HG03432 (cell line): ENCODE results near the gene SNX1.
A peak's percentile ranks its signal among the peaks of the same experiment; 100 is the strongest.

Experiments
- ATAC-seq: cut with Tn5 transposase; IDR thresholded peaks from one replicate; pipeline ENCODE4 v1.9.1; 2021; ENCODE audit warnings: mild to moderate bottlenecking, moderate library complexity; ENCODE audit not compliant: unreplicated experiment

The SNX1 gene

DNA sequence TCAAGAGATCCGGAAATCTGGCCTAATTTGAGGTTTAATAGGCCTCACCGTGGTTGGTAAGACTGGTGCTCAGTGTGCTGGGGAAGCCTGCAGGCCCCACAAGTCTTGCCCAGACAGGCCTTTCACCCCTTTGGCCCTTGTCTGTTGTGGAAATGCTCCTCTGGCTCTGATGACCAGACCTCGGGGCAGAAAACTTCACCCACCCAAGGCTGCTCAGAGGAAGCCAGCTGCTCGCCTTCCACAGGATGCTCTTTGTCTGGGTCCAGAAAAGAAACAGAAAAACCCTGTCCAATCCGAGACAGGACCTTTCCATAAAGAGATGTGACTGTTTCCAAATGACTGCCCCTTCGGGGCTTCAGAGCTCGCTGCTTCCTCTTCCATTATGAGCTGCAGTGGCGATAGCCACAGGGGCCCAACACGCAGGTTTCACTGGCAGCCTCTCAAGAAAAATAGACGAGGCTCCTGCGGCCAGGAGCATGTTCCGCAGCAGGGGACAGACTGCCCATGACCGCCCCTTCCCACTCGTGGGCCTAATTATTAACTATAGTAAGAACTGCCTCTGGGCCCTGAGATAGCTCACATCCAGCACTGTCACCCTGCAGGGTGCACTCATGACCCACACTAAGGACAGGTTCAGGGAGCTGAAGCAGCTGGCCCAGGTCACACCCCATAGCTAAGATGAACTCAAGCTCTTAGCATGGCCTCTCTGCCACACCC is 48.9 kb downstream of the SNX1 start:
- peak; percentile 77 for ATAC-seq

DNA sequence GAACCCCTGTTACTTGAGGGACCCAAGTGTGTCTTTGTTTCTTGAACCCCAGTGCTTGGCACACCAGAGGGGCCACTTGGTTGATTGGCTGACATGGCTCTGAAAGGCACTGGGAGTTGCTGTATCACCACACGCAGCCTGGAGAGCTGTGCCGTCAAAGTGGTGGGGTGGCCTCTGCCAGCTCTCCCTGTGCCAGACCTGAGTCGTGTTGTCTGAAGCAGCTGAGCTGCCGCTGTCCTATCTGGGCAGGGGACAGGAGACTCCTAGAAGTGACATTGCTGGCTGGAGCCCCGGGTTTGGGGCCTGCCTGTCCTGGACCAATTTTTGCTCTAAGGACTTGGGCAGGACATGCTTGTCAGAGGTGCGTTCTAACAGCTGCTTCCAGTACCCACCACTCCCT is 50.3 kb downstream of the SNX1 start:
- ATAC-seq = no peak

DNA sequence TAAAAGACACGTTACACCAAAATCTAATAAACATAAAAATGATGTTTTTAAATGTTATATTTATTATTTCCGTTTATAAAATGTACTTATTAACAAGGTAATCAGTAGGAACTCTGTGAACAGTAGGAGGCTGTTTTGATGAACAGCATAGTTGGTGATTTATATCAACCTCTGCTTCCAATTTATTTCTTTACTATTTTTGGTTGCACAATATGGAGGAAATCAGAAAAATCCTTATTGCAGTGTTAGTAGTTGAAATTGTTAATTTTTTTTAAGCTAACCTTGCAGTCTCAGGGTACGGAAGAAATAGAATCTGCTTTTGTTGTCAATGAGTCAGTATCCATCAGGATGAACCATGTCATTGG is 50.7 kb downstream of the SNX1 start:
- ATAC-seq = no peak

DNA sequence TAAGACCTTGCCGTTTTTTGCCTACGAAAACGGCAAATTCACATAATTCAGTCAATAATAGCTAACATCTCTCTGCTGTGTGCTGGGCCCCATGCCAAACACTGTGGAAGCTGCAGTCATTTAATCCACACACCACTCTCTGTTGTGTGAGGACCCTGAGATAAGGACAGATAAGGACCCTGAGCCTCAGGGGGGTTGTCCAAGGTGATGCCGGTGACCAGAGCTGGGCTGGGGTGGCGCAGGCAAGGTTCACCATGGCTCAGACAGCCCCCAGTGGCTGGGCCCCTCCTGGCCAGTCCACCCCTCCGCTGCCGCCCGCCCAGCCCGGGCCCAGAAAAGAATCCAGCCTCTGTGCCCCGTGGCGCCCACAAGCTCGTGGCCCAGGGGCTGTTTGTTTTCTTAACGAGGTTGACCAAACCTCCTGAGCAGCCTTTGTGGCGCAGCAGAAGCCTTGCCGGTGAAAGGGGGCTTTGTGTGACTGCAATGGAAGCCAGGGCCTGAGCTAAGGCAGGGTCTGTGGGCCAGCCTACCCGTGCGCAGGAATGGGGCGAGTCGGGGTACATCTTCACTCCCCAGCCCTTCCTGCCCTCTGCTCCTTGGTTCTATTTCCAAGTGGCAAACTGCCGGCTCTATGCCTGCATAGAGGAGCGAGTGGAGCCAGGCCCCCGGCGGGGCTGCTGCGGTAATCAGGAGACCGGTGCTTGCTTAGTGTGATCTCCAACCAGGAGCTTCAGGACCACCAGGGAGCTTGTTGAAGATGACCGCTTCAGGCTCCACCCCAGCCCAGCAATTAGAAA is 51.3 kb downstream of the SNX1 start:
- no peak for ATAC-seq

DNA sequence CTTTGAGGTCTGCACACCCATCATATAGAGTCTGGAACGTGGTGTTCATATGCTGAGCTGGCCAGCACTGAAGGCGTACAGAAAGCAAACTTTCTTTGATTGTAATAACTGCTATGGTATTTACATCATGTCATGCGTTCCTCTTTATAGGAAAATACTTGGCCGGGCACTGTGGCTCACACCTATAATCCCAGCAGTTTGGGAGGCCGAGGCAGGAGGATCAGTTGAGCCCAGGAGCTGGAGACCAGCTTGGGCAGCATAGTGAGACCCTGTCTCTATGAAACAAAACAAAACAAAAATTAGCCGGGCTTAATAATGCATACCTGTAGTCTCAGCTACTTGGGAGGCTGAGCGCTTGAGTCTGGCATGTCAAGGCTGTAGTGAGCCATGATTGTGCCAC is 52.4 kb downstream of the SNX1 start:
- ATAC-seq = no peak

DNA sequence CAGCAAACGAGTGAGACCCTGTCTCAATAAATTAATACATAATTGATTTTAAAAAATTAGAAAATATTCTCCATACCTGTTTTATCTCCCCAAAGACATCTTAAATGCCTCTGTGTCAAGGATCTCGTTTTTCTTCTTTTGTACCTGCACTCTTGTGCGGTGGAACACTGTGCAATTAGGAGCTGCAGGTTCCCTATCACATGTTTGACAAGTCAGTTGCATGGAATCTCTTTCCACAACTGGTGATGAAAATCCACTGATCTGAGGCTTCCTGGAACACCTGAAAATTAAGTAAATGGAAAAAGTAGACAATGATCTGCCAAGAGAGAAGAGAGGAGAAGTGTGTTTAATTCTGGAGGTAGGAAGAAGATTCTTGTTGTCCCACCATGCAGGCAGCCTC is 52.8 kb downstream of the SNX1 start:
- no peak for ATAC-seq

DNA sequence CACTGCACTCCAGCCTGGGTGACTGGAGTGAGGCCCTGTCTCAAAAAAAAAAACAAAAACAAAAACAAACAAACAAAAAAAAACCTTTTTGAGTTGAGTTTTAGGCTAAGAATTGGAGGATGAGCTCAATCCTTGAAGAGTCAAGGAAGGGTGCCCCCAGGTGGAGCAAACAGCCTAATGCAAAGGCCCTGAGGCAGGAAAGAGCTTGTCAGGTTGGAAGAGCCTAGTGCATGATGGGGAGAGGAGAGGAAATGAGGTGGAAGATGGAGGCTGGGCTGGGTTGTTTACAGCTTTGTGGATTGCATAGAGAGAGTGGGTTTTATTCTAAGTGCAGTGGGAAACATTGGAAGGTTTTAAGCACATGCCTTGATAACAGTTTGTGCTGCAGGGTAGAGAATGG is 53.6 kb downstream of the SNX1 start:
- ATAC-seq = no peak

DNA sequence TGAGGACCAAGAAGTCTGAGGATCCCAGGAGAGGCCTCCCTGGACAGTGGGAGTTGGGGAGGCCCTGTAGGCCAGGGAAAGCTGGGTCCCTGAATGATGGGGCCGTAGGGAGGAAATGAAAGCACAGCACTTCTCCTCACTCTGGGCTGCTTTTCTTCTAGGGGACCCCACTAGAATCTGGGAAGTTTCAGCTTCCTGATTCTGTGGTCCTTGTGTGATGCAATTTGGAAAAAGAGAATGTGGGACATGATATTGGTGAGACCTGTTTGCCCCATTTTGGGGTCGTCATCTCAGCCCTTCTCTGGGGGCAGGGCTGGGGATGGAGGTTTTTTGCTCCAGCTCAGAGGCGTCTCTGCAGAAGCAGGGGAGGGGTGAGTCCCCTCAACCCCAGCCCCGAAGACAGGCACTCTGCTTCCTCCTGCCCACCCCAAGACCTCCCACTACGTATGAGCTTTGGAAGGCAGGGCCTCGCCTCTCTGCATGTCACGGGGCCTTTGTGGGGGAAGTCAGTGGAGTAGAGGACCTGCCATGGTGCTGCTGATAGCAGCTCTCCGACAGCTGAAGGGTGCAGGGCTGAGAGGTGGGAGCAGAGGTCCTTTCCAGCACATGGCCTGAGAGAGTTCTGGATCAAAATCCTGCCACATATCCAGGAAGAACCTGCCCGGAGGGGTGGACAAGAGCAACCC is 54.3 kb downstream of the SNX1 start:
- no peak for ATAC-seq

DNA sequence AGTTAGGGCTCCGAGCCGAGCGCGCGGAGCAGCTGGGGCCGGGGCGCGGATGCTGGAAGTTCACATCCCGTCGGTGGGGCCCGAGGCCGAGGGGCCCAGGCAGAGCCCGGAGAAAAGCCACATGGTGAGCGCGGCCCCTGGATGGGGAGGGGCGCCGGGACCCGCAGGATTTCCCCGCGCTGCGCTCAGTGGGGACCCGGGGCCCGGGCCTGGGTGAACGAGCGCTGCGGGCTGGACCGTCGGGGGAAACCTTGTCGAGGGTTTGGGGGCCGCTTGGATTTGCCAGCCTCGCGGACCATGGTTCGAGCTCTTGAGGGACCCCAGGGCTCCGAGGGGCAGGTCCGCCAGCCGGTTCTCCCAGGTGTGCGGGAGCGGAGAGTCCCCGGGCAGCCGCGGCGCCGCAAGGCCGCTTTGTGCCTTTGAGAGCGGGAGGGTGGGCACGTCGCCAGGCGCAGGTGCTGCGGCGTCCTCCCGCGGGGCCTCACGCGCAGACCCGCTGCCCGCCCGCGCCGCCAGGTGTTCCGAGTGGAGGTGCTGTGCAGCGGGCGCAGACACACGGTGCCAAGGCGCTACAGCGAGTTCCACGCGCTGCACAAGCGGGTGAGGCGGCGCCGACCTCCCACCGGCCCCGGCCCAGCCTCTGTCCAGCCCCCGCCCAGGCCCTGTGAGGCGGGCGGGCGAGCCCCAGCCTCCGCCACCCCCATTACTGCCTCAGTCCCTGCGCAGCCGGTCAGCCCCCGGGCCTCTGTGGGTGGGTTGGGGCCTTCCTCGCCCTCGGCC is 56.1 kb downstream of the SNX1 start, which contains the start of gene SNX22:
Gene SNX22, plus strand, starts transcription at position 5 of the 780 bp plus-strand sequence. Its CDS starts 45 bp downstream, at position 50.
- peak; percentile 15 for ATAC-seq

DNA sequence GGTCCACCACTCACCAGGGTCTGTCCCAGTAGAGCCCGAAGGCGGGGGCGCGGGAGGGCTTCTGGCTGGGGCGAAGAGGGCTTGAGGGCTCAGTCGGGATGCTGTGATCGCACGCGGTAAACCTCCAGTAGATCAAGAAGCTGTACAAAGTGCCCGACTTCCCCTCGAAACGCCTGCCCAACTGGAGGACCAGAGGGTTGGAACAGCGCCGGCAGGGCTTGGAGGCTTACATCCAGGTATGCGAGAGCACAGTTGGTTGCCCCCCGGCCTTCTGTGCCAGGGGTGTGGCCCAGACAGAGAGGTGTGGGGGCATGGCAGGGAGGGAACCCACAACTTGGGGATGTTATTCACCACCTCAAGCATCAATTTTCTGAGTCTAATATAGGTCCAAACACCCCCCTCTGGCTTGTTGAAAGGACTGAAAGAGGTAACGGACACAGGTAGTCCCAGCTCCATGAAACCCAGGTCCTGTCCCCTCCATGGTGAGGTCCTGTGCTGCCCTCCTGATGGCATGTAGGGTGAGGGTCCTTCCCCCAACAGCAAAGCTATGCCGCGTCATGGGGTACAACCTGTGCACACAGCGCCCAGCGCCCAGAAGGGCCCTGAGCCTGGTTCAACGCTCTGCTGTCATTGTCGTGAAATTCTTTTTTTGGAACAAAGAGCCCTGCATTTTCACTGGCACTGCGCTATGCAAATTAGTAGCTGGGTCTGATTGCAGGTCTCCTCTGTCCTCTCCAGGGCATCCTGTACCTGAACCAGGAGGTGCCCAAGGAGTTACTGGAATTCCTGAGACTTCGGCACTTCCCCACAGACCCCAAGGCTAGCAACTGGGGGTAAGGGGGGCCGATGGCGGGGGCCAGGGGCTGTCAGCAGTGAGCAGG is 57.0 kb downstream of the SNX1 start:
- peak; percentile 23 for ATAC-seq

DNA sequence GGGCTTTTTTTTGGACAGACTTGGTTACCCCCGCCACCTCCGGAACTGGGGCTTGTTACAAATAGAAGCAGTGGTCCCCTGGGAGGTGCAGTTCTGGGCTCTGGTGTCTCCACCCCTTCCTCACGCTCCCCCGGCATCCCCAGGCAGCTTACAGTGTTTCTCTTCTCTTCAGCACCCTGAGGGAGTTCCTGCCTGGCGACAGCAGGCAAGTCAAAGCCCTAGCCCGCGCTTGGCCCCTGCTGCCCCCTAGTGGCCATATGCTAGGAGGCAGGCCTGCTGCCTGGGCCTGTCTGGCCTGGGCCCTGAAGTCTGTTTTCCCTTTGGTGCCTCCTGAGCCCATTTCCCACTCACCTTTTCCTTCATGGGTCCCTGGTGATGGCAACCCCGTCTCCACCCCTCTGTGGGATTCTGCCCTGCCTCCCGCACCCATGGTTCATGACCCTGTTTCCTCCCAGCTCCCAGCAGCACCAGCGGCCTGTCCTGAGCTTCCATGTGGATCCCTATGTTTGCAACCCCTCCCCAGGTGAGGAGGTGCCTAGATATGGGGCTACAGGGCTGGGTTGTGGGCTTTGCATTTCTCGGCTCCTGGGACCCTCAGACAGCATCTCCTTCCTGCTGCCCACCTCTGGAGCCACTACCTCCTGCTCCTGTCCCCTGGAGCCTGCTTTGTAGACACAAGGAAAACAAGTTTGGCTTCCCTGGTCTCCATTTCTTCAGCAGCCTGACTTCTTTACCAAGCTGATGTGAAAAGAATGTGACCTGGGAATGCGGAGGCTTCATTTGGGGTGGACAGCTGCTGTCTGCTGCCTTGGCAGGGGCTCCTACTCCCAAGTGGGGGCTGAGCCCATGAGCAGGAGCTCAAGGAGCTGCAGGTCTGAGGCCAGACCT is 57.9 kb downstream of the SNX1 start:
- ATAC-seq = peak; percentile 60

DNA sequence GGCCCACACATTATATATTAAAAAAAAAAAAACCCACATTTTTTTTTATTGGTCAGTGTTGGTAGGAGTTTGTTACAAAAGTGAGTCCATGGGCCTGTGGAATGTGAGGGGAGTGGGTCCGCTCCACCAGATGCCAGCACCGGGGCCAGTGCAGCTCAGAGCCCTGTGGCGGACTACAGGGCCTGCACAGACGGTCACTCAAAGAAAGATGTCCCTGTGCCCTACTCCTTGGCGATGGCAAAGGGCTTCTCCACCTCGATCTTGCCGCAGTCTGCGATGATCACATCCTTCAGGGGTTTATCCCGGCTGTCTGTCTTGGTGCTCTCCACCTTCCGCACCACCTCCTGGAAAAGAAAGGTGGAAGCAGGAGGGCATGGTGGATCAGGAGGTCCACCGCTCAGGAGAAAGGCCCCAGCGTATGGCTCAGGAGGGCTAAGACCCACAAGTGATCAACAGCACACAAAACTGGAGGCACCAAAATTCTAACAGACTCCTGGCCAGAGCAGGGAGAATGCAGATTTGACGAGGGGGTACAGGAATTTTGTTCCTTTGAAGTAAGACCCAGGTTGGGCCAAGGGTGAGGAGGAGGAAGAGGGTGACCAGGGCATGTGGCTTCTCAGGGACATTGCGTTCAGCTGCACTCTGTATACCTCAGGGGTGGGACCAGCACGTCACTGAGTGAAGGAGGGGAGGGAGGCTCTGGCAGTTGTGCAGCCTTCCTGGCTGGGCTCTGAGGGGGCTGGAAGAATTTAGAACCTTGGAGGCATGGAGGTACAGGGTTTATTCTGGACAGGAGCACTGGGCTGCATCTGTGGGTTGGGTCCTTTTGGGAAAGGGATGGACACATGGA is 60.2 kb downstream of the SNX1 start:
- no peak for ATAC-seq

DNA sequence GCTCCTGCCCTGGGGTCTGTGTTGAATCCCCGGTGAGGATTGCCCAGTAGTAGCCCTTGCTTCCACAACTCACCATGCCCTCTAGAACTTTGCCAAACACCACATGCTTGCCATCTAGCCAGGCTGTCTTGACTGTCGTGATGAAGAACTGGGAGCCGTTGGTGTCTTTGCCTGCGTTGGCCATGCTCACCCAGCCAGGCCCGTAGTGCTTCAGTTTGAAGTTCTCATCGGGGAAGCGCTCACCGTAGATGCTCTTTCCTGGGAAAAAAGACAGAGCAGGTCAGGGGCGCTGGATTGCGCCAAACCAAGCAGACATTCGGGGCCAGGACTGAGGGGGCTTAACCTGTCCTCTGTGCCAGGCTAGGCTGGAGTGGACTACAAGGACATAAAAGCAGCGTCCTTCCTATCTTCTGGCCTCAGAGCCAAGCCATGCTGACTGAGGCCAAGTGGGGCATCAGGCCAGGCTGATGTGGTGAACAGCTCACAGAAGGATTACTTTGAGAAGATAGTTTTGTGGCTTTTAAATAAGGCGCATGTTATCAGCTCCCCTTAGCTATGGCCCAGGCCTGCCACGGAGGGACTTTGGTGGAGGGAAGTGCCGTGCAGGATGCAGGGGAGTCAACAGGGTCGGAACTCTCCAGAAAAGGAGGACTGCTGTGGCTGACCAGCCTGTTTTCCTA is 61.0 kb downstream of the SNX1 start:
- ATAC-seq = no peak

DNA sequence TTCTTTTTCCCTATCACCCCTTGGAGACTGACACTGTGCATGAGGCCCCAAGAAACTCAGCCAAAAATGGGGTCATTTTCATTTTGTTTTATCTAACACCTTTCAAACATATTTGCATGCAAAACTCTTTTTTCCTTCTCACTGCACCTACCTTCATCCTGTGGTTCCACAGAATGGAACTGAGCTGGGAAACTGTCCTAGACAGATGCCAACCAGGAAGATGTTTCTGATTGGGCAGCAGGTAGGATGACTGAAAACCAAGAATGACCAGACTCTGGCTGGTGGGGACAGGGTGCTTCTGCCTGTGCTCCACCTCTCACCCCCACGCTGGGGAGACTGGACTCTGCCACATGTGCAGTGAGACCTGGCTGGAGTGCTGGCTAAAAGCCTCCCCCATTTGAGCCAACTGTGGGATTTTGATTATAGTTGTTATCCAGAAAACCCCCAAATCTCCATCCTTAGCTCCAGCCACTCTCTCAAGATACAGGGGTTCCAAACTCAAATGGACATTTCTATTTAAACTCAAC is 61.9 kb downstream of the SNX1 start:
- no peak for ATAC-seq

DNA sequence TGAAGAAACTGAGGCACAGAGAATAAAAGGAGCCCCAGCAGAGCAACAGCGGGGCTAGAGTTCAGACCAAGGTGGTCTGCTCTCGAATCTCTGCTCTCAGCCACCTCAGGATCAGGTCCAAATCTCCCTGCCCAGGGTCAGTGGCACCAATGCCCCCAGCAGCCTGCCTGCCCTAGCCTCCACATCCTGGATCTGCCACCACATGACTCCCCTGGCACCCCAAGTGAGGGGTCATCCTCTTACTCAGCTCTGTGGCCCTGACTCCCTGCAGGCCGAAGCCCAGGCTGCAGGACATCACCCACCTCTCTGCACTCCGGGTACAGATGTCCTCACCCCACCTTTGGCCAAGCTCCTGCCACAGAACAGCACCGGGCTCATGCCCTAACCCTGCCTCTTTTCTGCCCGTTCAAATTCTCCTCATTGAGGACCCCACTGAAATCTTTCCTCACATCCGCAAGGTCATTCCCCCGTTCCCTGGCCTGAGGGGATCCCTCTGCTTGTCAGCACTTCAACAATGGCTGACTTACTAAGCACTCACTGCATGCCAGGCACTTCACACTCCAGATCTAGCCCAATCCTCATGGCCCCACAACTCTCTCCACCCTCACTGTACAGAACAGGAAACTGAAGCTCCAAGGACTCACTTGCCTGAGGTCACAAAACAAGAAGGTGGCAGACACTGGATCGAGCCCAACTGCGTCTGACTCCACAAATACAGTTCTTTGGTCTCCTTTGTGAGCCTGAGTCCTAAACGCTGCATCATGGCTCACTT is 62.8 kb downstream of the SNX1 start:
- no peak for ATAC-seq

DNA sequence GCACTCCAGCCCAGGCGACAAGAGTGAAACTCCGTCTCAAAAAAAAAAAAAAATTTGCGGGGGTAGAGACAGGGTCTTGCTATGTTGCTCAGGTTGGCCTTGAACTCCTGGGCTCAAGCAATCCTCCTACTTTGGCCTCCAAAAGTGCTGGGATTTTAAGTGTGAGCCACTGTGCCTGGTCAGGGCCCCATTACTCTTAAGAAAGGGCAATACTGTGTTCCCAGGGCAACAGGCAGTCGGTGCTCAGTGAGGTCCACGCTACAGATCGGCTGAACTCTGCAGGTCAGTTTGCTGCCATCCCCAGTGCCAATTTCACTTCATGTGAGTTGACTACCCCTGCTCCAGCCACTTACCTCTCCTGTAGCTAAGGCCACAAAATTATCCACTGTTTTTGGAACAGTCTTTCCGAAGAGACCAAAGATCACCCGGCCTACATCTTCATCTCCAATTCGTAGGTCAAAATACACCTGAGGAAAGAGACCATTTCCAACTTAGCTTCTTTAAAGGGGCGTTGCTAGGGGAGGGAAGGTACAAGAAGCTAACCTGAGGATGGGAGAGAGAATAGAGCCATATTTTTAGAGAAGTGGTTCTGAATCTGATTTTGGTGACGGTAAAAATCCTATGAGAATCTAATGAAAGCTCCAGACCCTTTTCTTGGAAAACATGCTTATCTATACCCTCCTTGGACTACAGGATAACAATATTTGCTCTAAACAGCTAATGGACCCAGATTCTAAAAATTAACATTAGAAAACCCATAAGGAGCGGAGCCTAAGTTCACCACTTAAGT is 66.1 kb downstream of the SNX1 start:
- ATAC-seq = no peak
